Prostate gland (tissue), 2 donors: ENCODE measurements around the gene ZSWIM6. TPM values are rescaled to one million over a fixed set of nuclear protein-coding genes. Genes with fewer than 3 reads are reported as not detected.

Source experiments
- DNase-seq: peaks from one replicate; pipeline ENCODE4 v3.0.0-alpha.2; 2019; ENCODE audit warnings: low spot score
- H3K27ac ChIP-seq, 2 donors: fragments of 200-600 bp; sonication (generic); 2 replicates each; pipeline ENCODE4 v1.5.1; 2017 to 2019
- H3K27me3 ChIP-seq: fragments of 200-600 bp; sonication (generic); replicated peaks from 2 replicates; pipeline ENCODE4 v1.5.1; 2019; ENCODE audit not compliant: insufficient read depth
- H3K36me3 ChIP-seq, 2 donors: fragments of 200-600 bp; sonication (generic); 1 replicate in 1 of 2; 2 replicates in 1 of 2; pipeline versions ENCODE4 v1.5.1 to v1.8.1; 2017 to 2019
- H3K4me1 ChIP-seq: fragments of 200-600 bp; sonication (generic); replicated peaks from 2 replicates; pipeline ENCODE4 v1.5.1; 2019
- H3K4me3 ChIP-seq, 2 donors: fragments of 200-600 bp; sonication (generic); 2 replicates each; pipeline ENCODE4 v1.5.1; 2017 to 2019
- H3K9me3 ChIP-seq: fragments of 200-600 bp; sonication (generic); 2 replicates; pipeline ENCODE4 v1.5.1; 2017
- POLR2A ChIP-seq: fragments of 450-650 bp; IDR thresholded peaks from one replicate; pipeline ENCODE4 v1.6.1; 2016; ENCODE audit warnings: antibody characterized with exemption, mild to moderate bottlenecking
- POLR2AphosphoS5 ChIP-seq: sonication (generic); formaldehyde crosslinking; IDR thresholded peaks from one replicate; pipeline ENCODE4 v1.6.1; 2017; ENCODE audit warnings: antibody characterized with exemption
- WGBS: methylation state at CpG from one replicate; pipeline ENCODE4 v1.1.5; 2018; 5-methylcytosine and 5-hydroxymethylcytosine counted together
- intact Hi-C: fragments of 100-400 bp; cut with DNase I; formaldehyde crosslinking; loops from one replicate; pipeline ENCODE4 v1.14.2; 2022
- total RNA-seq, 2 donors: library from RNA; depleted of rRNA; stranded (reverse); fragments of >200 nt; gene quantifications; one replicate each; pipeline ENCODE4 v1.1.0, GENCODE V29; 2016
- TF ChIP-seq, protein P1 (sequence below), 4 experiments: fragments of 200-600 bp in 2 of 4; fragments of 450-650 bp in 2 of 4; sonication (generic) in 2 of 4; IDR thresholded peaks; 1 replicate in 3 of 4; 2 replicates in 1 of 4; pipeline ENCODE4 v1.5.1; 2016 to 2019; ENCODE audit warnings: antibody characterized with exemption in 4 of 4, mild to moderate bottlenecking in 2 of 4, moderate library complexity in 2 of 4

The ZSWIM6 gene
- total RNA-seq, 2 donors from 2014 or later, result 8.7 to 13.7 TPM

DNA sequence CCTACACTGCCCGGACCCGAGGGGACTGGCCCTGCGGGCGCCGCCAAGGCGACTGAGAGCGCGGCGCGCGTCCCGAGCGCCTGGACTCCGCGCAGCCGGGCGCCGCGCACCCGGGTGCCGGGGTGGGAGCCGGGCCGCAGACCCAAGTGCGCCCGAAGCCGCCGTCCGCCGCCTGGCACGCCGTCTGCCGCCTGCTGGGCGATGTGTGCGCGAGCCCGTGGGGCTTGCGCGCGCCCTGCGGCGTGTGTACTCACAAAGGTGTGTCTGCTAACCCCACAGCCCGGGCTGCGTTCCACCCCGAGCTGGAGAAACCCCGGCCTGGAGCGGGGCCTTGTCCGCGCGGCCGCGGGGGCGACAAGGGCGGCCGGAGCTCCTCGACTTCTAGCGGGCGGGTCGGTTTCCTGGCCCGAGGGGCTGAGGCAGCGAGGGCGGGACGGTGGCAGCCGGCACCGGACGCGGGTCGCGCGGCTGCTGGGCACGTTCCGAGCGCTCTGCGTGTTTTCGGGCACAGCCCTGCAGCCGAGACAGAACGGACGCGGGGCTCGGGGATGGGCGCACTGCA, 1.1 kb upstream of the ZSWIM6 start:
- Histone ChIP-seq H3K4me1 (no peaks in the 10 kb centered on the region), H3K36me3 (no peaks in the 10 kb centered on the region), H3K9me3 (no peaks in the 10 kb centered on the region), H3K27me3 (no peaks in the 10 kb centered on the region), H3K4me3 (peak overlapping the region; percentile 72 to 91), H3K27ac (peak overlapping the region; percentile 97 to 98)
- peak; percentile 81 for DNase-seq
- intact Hi-C loops, result loop anchor here (2.0 to 10.0 kb wide), 7 partner anchors 54 to 594 kb away; partner anchors contain the start of genes ERCC8 and NDUFAF2
- WGBS, result under 1% methylated on average over 38 of the region's 80 CpGs
- TF ChIP-seq POLR2AphosphoS5 (no peak), POLR2A (peak; percentile 2)
- TF ChIP-seq, protein P1, sequence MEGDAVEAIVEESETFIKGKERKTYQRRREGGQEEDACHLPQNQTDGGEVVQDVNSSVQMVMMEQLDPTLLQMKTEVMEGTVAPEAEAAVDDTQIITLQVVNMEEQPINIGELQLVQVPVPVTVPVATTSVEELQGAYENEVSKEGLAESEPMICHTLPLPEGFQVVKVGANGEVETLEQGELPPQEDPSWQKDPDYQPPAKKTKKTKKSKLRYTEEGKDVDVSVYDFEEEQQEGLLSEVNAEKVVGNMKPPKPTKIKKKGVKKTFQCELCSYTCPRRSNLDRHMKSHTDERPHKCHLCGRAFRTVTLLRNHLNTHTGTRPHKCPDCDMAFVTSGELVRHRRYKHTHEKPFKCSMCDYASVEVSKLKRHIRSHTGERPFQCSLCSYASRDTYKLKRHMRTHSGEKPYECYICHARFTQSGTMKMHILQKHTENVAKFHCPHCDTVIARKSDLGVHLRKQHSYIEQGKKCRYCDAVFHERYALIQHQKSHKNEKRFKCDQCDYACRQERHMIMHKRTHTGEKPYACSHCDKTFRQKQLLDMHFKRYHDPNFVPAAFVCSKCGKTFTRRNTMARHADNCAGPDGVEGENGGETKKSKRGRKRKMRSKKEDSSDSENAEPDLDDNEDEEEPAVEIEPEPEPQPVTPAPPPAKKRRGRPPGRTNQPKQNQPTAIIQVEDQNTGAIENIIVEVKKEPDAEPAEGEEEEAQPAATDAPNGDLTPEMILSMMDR (IDR thresholded peaks at IDR 0.05), result peak; percentile 43 to 84 (median 63)

GRCh38 chr5:61332358-61332749, 296 bp downstream of the ZSWIM6 start:
- TF ChIP-seq POLR2A, result no peak
- TF ChIP-seq POLR2AphosphoS5, result no peak
- TF ChIP-seq, protein P1 (IDR thresholded peaks at IDR 0.05), result no peak
- Histone ChIP-seq H3K27me3 (no peaks in the 10 kb centered on the region), H3K4me1 (no peaks in the 10 kb centered on the region), H3K36me3 (no peaks in the 10 kb centered on the region), H3K4me3 (peak overlapping the region; percentile 95 to 97), H3K27ac (peak overlapping the region; percentile 77 to 98), H3K9me3 (no peaks in the 10 kb centered on the region)
- WGBS, result under 1% methylated on average over 36 of the region's 69 CpGs
- intact Hi-C loops, result loop anchor here (2.0 to 10.0 kb wide), 7 partner anchors 75 to 592 kb away; partner anchors contain the start of genes ERCC8, NDUFAF2 and SMIM15
- peak; percentile 25 for DNase-seq

GRCh38 chr5:61332851-61333320, 828 bp downstream of the ZSWIM6 start:
- Histone ChIP-seq H3K27me3 (no peaks in the 10 kb centered on the region), H3K9me3 (no peaks in the 10 kb centered on the region), H3K27ac (peak overlapping the region; percentile 90 to 91), H3K36me3 (no peaks in the 10 kb centered on the region), H3K4me1 (no peaks in the 10 kb centered on the region), H3K4me3 (peak overlapping the region; percentile 95 to 97)
- DNase-seq, result peak; percentile 33
- under 1% methylated on average over 31 of the region's 61 CpGs for WGBS
- peak; percentile 44 for TF ChIP-seq POLR2A
- TF ChIP-seq, protein P1 (IDR thresholded peaks at IDR 0.05), result no peak
- intact Hi-C loops, result loop anchor here (2.0 to 10.0 kb wide), 7 partner anchors 74 to 592 kb away; partner anchors contain the start of genes ERCC8, NDUFAF2 and SMIM15

- no peaks in the 10 kb centered on the region for H3K4me1 ChIP-seq
- peak overlapping the region; percentile 95 to 97 for H3K4me3 ChIP-seq
- peak; percentile 32 for DNase-seq
- H3K36me3 ChIP-seq, result no peaks in the 10 kb centered on the region
- peak overlapping the region; percentile 90 to 91 for H3K27ac ChIP-seq
- WGBS, result 1% methylated on average over 67 of the region's 75 CpGs
- intact Hi-C loops, result loop anchor here (2.0 to 10.0 kb wide), 7 partner anchors 74 to 591 kb away; partner anchors contain the start of genes ERCC8, NDUFAF2 and SMIM15
- H3K9me3 ChIP-seq, result no peaks in the 10 kb centered on the region
- H3K27me3 ChIP-seq, result no peaks in the 10 kb centered on the region
- TF ChIP-seq POLR2AphosphoS5, result no peak
- TF ChIP-seq, protein P1 (IDR thresholded peaks at IDR 0.05), result peak in 1 of 4 experiments; percentile 3
Measured at GRCh38 chr5:61333321-61333953, 1.4 kb downstream of the ZSWIM6 start.
